Activated T-helper 17 cell treated with anti-CD3 and anti-CD28 coated beads, Interleukin-2, amount 50 U/mL, for 72 hours (primary cell): Measurements from ENCODE around the gene DCPS. TPM values are rescaled to one million over a fixed set of nuclear protein-coding genes. Genes with fewer than 3 reads are reported as not detected.

Experiments used
- ATAC-seq: fragments of 150-1000 bp; cut with Tn5 transposase; replicated peaks from 2 replicates; pipeline ENCODE4 v1.10.0; 2021; ENCODE audit warnings: mild to moderate bottlenecking, moderate library complexity
- H3K27ac Mint-ChIP-seq: one replicate; pipeline ENCODE4 v1.8.0; 2022; ENCODE audit warnings: mixed read lengths
- H3K27me3 Mint-ChIP-seq: one replicate; pipeline ENCODE4 v1.8.0; 2022; ENCODE audit warnings: mixed read lengths
- H3K36me3 Mint-ChIP-seq: one replicate; pipeline ENCODE4 v1.8.0; 2022; ENCODE audit warnings: low read depth, mild to moderate bottlenecking, mixed read lengths
- H3K4me1 Mint-ChIP-seq: one replicate; pipeline ENCODE4 v1.8.0; 2022; ENCODE audit warnings: mixed read lengths
- H3K4me3 Mint-ChIP-seq: one replicate; pipeline ENCODE4 v1.8.0; 2022; ENCODE audit warnings: mild to moderate bottlenecking, mixed read lengths
- H3K9me3 Mint-ChIP-seq: one replicate; pipeline ENCODE4 v1.8.0; 2022; ENCODE audit warnings: mixed read lengths
- total RNA-seq, 2 donors: library from RNA; stranded (reverse); gene quantifications; one replicate each; pipeline ENCODE4 v1.2.3, GENCODE V29; 2022

DCPS gene
- total RNA-seq, 2 donors from 2014 or later, result 28.1 to 47.5 TPM

- Mint-ChIP-seq H3K27me3 (no peaks in the 10 kb centered on the region), H3K4me1 (peaks cover 27% of the 10 kb centered on the region), H3K4me3 (no peak overlapping the region), H3K36me3 (peaks cover 14% of the 10 kb centered on the region), H3K27ac (peak overlapping the region; percentile 51), H3K9me3 (no peaks in the 10 kb centered on the region)
- ATAC-seq, result no peak
Measured at GRCh38 chr11:126350836-126351235, 47.0 kb downstream of the DCPS start.

- H3K4me1 Mint-ChIP-seq, result peaks cover 27% of the 10 kb centered on the region
- H3K27ac Mint-ChIP-seq, result peak overlapping the region; percentile 81
- H3K9me3 Mint-ChIP-seq, result no peaks in the 10 kb centered on the region
- H3K27me3 Mint-ChIP-seq, result no peaks in the 10 kb centered on the region
- H3K36me3 Mint-ChIP-seq, result peaks cover 7% of the 10 kb centered on the region
- peak overlapping the region; percentile 88 for H3K4me3 Mint-ChIP-seq
- no peak for ATAC-seq
Measured at GRCh38 chr11:126352163-126352562, 48.3 kb downstream of the DCPS start.

- ATAC-seq, result peak; percentile 74
- Mint-ChIP-seq H3K4me3 (peak overlapping the region; percentile 88), H3K27ac (peak overlapping the region; percentile 81), H3K4me1 (peaks cover 27% of the 10 kb centered on the region), H3K9me3 (no peaks in the 10 kb centered on the region), H3K36me3 (peaks cover 7% of the 10 kb centered on the region), H3K27me3 (no peaks in the 10 kb centered on the region)
Measured at GRCh38 chr11:126352934-126353801, 49.3 kb downstream of the DCPS start.

GRCh38 chr11:126354631-126355323, 50.9 kb downstream of the DCPS start:
- H3K4me1 Mint-ChIP-seq, result peaks cover 20% of the 10 kb centered on the region
- peak overlapping the region; percentile 82 for H3K27ac Mint-ChIP-seq
- ATAC-seq, result peak; percentile 38
- peak overlapping the region; percentile 88 for H3K4me3 Mint-ChIP-seq
- H3K27me3 Mint-ChIP-seq, result no peaks in the 10 kb centered on the region
- H3K9me3 Mint-ChIP-seq, result no peaks in the 10 kb centered on the region
- H3K36me3 Mint-ChIP-seq, result peaks cover 7% of the 10 kb centered on the region

GRCh38 chr11:126355324-126355925, 51.6 kb downstream of the DCPS start, which contains the start of gene ST3GAL4:
ST3GAL4 (plus strand) TSS chr11:126355686; CDS start chr11:126406156, 50,470 bp downstream.
- H3K27ac Mint-ChIP-seq, result peak within 1 kb of the TSS; percentile 82
- peak within 1 kb of the TSS; percentile 88 for H3K4me3 Mint-ChIP-seq
- peak; percentile 77 for ATAC-seq
- H3K36me3 Mint-ChIP-seq, result peaks cover 5% of the 10 kb centered on the region
- peaks cover 20% of the 10 kb centered on the region for H3K4me1 Mint-ChIP-seq
- no peaks in the 10 kb centered on the region for H3K27me3 Mint-ChIP-seq
- H3K9me3 Mint-ChIP-seq, result no peaks in the 10 kb centered on the region

- H3K36me3 Mint-ChIP-seq, result no peaks in the 10 kb centered on the region
- peak; percentile 14 for ATAC-seq
- H3K4me1 Mint-ChIP-seq, result peaks cover 16% of the 10 kb centered on the region
- no peaks in the 10 kb centered on the region for H3K27me3 Mint-ChIP-seq
- no peak overlapping the region for H3K27ac Mint-ChIP-seq
- peak overlapping the region; percentile 64 for H3K4me3 Mint-ChIP-seq
- H3K9me3 Mint-ChIP-seq, result no peaks in the 10 kb centered on the region
Measured at GRCh38 chr11:126355926-126356897, 52.4 kb downstream of the DCPS start.

- Mint-ChIP-seq H3K9me3 (no peaks in the 10 kb centered on the region), H3K27me3 (no peaks in the 10 kb centered on the region), H3K4me1 (peaks cover 16% of the 10 kb centered on the region), H3K4me3 (peak overlapping the region; percentile 64), H3K36me3 (no peaks in the 10 kb centered on the region), H3K27ac (peak overlapping the region; percentile 30)
- ATAC-seq, result no peak
Measured at GRCh38 chr11:126357055-126357962, 53.4 kb downstream of the DCPS start.

GRCh38 chr11:126357969-126358762, 54.3 kb downstream of the DCPS start:
- Mint-ChIP-seq H3K27me3 (no peaks in the 10 kb centered on the region), H3K4me3 (no peak overlapping the region), H3K36me3 (no peaks in the 10 kb centered on the region), H3K27ac (no peak overlapping the region), H3K9me3 (no peaks in the 10 kb centered on the region), H3K4me1 (peaks cover 7% of the 10 kb centered on the region)
- ATAC-seq, result no peak

GRCh38 chr11:126358763-126359160, 54.9 kb downstream of the DCPS start:
- ATAC-seq, result no peak
- no peaks in the 10 kb centered on the region for H3K27me3 Mint-ChIP-seq
- no peaks in the 10 kb centered on the region for H3K36me3 Mint-ChIP-seq
- no peak overlapping the region for H3K27ac Mint-ChIP-seq
- peaks cover 1% of the 10 kb centered on the region for H3K4me1 Mint-ChIP-seq
- H3K4me3 Mint-ChIP-seq, result no peak overlapping the region
- no peaks in the 10 kb centered on the region for H3K9me3 Mint-ChIP-seq

GRCh38 chr11:126359431-126360048, 55.7 kb downstream of the DCPS start:
- no peak overlapping the region for H3K4me3 Mint-ChIP-seq
- H3K36me3 Mint-ChIP-seq, result no peaks in the 10 kb centered on the region
- H3K4me1 Mint-ChIP-seq, result no peaks in the 10 kb centered on the region
- H3K27me3 Mint-ChIP-seq, result no peaks in the 10 kb centered on the region
- H3K9me3 Mint-ChIP-seq, result no peaks in the 10 kb centered on the region
- no peak for ATAC-seq
- no peak overlapping the region for H3K27ac Mint-ChIP-seq

GRCh38 chr11:126360049-126360446, 56.2 kb downstream of the DCPS start:
- no peaks in the 10 kb centered on the region for H3K9me3 Mint-ChIP-seq
- ATAC-seq, result no peak
- H3K4me1 Mint-ChIP-seq, result no peaks in the 10 kb centered on the region
- no peaks in the 10 kb centered on the region for H3K36me3 Mint-ChIP-seq
- no peak overlapping the region for H3K27ac Mint-ChIP-seq
- H3K4me3 Mint-ChIP-seq, result no peak overlapping the region
- no peaks in the 10 kb centered on the region for H3K27me3 Mint-ChIP-seq

GRCh38 chr11:126361400-126361799, 57.5 kb downstream of the DCPS start:
- Mint-ChIP-seq H3K4me3 (no peak overlapping the region), H3K27me3 (no peaks in the 10 kb centered on the region), H3K9me3 (no peaks in the 10 kb centered on the region), H3K27ac (no peak overlapping the region), H3K4me1 (no peaks in the 10 kb centered on the region), H3K36me3 (no peaks in the 10 kb centered on the region)
- ATAC-seq, result no peak
